Measurements from ENCODE around the gene ASB2. TPM values are rescaled to one million over a fixed set of nuclear protein-coding genes. Genes with fewer than 3 reads are reported as not detected.

The ASB2 gene
- total and polyA plus RNA-seq, 2 of the 4 experiments (the other 2 are of a cell fraction): 0.54 to 0.77 TPM

DNA sequence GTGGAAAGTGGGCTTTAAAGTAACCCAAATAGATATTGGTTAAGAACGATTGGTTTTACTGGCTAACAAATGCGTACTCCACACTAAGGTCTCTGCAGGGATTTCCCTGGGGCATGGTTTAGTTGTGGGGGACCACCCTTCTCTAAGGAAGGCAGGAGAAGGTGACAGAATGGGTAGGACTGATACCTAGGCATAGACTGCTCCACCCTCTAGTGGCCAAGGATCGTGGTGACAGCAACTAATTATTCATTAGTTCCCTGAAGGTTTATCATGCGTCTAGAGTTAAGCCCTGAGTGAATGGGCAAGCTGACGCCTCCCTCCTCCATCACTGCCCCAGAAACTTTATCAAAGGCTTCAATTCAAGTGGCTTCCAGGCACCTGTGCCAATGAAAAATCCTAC is 40.1 kb downstream of the ASB2 start:
- ChIA-PET POLR2A (ENCODE audit: unreplicated experiment) (no interaction called here), CTCF (interaction anchor here (0.5 to 1.0 kb wide), 2 partner anchors 34 to 264 kb away, joined by 3 read pairs; no protein-coding TSS in a partner anchor)
- Histone ChIP-seq H3K14ac (replicated peaks; ENCODE audit: low read depth, low read length) (no peak overlapping the region), H2BK15ac (ENCODE audit: low read depth, low read length) (no peak overlapping the region), H3K4me1 (ENCODE audit: control insufficient read depth, insufficient read depth, low read length) (peaks cover 2% of the 10 kb centered on the region; the same call in 1 of the 2 replicates), H3K23ac (ENCODE audit: low read depth, low read length) (no peak overlapping the region), H3K36me3 (ENCODE audit: control insufficient read depth, insufficient read depth, low read length) (no peaks in the 10 kb centered on the region), H3K18ac (ENCODE audit: low read depth, low read length) (no peak overlapping the region), H3K4me3 (ENCODE audit: insufficient read depth, low read depth, low read length) (no peak overlapping the region), H2AK9ac (replicated peaks; ENCODE audit: low read depth, low read length, poor library complexity) (no peak overlapping the region), H2BK120ac (ENCODE audit: low read depth, low read length) (no peak overlapping the region), H3K4me2 (ENCODE audit: low read depth, low read length) (no peak overlapping the region), H3K27ac (ENCODE audit: insufficient read depth, low read length) (no peak overlapping the region), H3K9ac (ENCODE audit: low read depth, low read length) (no peak overlapping the region), H3K4ac (ENCODE audit: low read depth, low read length) (no peak overlapping the region), H2AFZ (replicated peaks; ENCODE audit: low read length, poor library complexity) (no peak overlapping the region), H3K9me3 (ENCODE audit: control insufficient read depth, insufficient read depth, low read length) (no peaks in the 10 kb centered on the region), H4K5ac (ENCODE audit: low read depth, low read length) (no peak overlapping the region), H4K91ac (ENCODE audit: insufficient read depth, low read depth, low read length) (no peak overlapping the region), H3K27me3 (ENCODE audit: control insufficient read depth, insufficient read depth, low read length) (peaks cover 41% of the 10 kb centered on the region), H4K20me1 (ENCODE audit: insufficient read depth, low read length) (no peaks in the 10 kb centered on the region), H2BK5ac (ENCODE audit: low read depth, low read length, poor library complexity, severe bottlenecking) (no peak overlapping the region), H4K8ac (ENCODE audit: low read depth in 2 of 2, low read length in 2 of 2) (no peak overlapping the region), H3K56ac (ENCODE audit: extremely low read depth, insufficient read depth, low read length) (no peak overlapping the region), H3K9me1 (ENCODE audit: insufficient read depth, low read length) (no peaks in the 10 kb centered on the region), H2AK5ac (ENCODE audit: low read depth, low read length) (no peak overlapping the region), H3K79me1 (ENCODE audit: low read depth in 1 of 2, low read length in 2 of 2) (no peaks in the 10 kb centered on the region), H2BK20ac (ENCODE audit: low read depth, low read length) (no peak overlapping the region)
- BruUV-seq (replicated peaks): no TSS peak
- ATAC-seq (ENCODE audit: low read depth) (no peak), DNase-seq (no peak)
- in situ Hi-C loops (cut with MboI; ENCODE audit: low sequenced_read_pairs) (no loop called here), intact Hi-C loops (cut with micrococcal nuclease) (no loop called here), dilution Hi-C loops (cut with HindIII; ENCODE audit: low sequenced_read_pairs, unreplicated experiment) (no loop called here)
- WGBS, 2 experiments (ENCODE audit: extremely low coverage in 2 of 2, insufficient read length in 1 of 2): no CpG with 5 or more reads among the region's 5 CpGs
- TF ChIP-seq, protein P1, sequence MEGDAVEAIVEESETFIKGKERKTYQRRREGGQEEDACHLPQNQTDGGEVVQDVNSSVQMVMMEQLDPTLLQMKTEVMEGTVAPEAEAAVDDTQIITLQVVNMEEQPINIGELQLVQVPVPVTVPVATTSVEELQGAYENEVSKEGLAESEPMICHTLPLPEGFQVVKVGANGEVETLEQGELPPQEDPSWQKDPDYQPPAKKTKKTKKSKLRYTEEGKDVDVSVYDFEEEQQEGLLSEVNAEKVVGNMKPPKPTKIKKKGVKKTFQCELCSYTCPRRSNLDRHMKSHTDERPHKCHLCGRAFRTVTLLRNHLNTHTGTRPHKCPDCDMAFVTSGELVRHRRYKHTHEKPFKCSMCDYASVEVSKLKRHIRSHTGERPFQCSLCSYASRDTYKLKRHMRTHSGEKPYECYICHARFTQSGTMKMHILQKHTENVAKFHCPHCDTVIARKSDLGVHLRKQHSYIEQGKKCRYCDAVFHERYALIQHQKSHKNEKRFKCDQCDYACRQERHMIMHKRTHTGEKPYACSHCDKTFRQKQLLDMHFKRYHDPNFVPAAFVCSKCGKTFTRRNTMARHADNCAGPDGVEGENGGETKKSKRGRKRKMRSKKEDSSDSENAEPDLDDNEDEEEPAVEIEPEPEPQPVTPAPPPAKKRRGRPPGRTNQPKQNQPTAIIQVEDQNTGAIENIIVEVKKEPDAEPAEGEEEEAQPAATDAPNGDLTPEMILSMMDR (conservative IDR thresholded peaks at IDR 0.05; ENCODE audit: low read depth, low read length): peak; percentile 35
- no peak for TF ChIP-seq RFX5 (IDR thresholded peaks at IDR 0.05; ENCODE audit: low read depth, low read length)
- no peak for TF ChIP-seq MAFK (IDR thresholded peaks at IDR 0.05; ENCODE audit: low read depth, low read length)

Measured in IMR-90 (cell line).